ENCODE measurements around the gene LARGE1.

GRCh38 chr22:33757802-33758483 is 162.3 kb downstream of the LARGE1 start:
- TF ChIP-seq, protein P1, sequence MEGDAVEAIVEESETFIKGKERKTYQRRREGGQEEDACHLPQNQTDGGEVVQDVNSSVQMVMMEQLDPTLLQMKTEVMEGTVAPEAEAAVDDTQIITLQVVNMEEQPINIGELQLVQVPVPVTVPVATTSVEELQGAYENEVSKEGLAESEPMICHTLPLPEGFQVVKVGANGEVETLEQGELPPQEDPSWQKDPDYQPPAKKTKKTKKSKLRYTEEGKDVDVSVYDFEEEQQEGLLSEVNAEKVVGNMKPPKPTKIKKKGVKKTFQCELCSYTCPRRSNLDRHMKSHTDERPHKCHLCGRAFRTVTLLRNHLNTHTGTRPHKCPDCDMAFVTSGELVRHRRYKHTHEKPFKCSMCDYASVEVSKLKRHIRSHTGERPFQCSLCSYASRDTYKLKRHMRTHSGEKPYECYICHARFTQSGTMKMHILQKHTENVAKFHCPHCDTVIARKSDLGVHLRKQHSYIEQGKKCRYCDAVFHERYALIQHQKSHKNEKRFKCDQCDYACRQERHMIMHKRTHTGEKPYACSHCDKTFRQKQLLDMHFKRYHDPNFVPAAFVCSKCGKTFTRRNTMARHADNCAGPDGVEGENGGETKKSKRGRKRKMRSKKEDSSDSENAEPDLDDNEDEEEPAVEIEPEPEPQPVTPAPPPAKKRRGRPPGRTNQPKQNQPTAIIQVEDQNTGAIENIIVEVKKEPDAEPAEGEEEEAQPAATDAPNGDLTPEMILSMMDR (IDR thresholded peaks at IDR 0.05; ENCODE audit: borderline replicate concordance, extremely low read depth, low read length, poor library complexity, severe bottlenecking): no peak
- TF ChIP-seq EZH2 (IDR thresholded peaks at IDR 0.05; ENCODE audit: borderline replicate concordance, low read depth, low read length, severe bottlenecking): no peak

All from DND-41 (cell line).